GM18498 (cell line): ENCODE results near the gene ZBTB38.
A peak's percentile ranks its signal among the peaks of the same experiment; 100 is the strongest.

Experiments used
- ATAC-seq: cut with Tn5 transposase; IDR thresholded peaks from one replicate; pipeline ENCODE4 v1.9.1; 2021; ENCODE audit warnings: mild to moderate bottlenecking, moderate library complexity; ENCODE audit not compliant: unreplicated experiment

Gene ZBTB38

DNA sequence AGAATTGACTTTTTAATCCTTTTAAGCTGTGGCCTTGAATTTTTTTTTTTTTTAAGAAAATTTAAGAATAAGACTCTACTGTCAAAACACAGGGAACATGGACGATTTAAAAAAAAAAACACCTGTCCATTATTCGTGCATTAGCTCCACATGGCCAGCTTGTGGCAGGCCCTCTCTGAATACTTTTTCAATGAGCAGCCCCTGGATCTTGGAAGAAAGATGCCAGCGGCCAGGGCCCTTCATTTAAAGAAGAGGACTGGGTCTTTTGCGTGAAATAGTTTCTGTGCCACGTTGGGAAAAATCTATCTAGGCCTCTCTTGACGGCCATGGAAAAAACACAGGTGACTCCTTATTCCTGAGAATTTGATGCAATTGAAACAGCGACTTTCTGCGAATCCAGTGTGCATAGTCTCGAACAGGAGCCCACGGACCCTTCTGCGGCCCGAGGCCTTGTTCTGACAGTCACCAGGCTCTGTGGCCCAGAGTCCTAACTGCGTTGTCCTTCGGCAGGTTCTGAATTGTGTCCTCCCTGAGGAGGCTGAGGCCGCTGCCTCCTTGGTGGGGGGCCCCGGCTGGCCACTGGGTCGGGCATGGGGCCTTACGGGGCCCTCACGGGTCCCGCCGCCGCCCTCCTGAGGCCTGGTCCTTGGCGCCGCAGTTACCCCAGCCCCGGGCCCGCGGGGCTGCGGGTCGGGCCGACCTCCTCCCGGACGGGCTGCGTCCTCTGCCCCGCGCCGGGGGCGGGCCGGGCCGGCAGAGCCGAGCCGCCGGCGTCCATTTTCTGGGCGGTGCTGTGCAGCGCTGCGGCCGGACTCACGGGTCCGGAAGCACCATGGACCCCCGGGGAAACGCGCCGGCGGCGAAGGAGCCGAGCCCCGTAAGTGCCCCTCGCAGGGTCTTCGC, 33.5 kb downstream of the ZBTB38 start:
- peak; percentile 73 for ATAC-seq

DNA sequence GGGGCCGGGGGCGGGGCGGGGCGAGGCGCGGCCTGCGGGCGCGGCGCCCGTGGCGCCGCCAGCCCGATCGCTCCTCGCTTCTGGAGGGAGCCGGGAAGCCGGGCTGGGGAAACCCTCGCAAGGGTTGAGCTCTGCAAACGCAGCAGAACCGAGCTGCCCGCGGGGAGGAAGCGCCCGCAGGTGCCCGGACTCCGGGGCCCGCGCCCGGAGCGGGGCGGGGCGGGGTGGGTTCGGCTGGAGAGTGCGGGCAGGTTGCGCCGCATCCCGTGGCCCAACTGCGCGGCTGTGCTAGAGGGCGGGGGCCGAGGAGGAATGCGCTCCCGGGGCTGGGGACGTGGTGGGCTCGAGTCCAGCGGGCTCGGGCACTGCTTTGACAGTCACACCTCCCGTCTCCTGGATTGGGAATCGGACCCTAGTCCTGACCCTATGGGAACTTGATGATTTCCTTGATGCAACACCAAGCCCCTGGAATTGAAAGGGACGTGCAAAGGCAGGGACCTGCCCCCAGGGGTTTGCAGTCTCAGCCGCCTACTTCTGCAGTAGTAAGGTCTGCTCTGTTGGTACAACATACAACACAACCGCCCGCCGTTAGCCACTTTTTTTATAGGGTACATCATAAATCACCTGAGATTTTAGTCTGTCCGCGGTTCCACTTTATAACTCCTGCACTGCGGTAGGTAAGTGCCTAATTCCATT, 34.3 kb downstream of the ZBTB38 start:
- ATAC-seq, result peak; percentile 55

DNA sequence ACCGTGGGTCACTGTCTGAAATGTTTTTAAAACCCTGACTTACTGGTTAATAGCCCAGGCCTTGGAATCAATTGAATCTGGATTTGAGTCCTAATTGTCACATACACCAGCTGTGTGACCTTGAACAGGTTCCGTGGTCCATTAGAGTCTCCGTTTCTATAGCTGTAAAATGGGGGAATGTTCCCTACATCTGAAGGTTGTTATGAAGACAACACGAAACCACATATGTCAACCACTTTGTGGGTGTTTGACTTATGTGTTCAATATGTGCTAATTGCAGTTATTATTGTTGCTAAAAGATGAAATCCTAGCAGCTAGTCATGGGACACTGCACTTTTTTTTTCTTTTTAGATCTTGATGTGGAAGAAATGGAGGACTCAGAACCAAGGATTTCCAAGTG, 35.3 kb downstream of the ZBTB38 start:
- no peak for ATAC-seq

DNA sequence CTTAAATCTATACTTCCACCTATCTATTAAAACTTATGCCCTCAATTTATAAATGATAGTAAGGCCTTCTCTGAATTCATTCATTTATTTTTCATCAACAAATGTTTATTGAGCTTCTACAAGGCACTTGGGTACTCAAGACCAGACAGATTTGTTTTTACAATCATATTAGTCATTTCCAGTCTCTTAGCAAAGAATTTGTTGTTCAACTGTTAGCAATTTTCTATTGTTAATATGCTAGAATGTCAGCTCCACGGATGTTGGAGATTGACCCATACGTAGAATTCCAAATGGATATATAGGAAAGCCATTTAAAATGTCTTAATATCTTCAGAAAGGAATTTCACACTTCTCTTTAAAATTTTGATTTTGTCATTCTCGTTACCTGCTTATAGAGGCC, 36.7 kb downstream of the ZBTB38 start:
- ATAC-seq, result no peak

GRCh38 chr3:141405591-141405990, 37.3 kb downstream of the ZBTB38 start:
- ATAC-seq, result no peak

DNA sequence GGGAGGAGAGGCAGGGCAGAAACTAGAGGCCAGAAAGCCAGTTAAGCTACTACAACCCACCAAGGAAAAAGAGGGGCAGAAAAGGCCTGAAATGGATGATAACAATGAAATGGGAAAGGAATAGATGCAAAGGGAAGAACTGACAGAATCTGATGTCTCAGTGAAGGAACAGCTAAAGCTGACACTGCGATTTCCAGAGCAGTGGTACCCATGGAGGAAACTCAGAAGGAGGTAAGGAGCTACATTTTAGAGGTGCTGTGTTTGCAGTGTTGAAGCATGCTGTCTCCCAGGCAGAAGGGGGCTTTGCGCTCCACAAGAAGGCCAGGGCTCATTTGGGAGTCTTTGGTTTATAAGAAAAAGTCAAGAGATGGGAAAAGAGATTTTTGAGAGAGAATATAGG, 38.0 kb downstream of the ZBTB38 start:
- ATAC-seq, result no peak

- ATAC-seq, result no peak
Measured at GRCh38 chr3:141407047-141407446, 38.7 kb downstream of the ZBTB38 start.

GRCh38 chr3:141407825-141408224, 39.5 kb downstream of the ZBTB38 start:
- ATAC-seq, result no peak

DNA sequence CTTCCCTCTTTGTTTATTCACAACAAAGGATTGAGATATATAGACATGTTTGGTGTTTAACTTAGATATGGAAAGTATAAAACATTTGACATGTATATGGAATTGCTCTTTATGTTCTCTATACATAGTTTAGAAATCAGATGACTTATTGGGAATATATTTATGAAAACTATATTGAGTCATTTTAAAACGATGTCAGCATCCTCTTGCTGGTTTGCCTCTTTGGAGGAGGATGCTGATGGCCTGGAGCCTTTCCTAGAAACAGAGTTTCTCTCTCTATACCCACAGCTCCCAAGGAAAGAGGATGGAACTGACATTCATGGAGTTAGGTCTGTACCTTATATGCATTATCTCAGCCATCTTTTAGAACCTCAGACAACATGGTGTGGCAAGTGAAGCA, 40.3 kb downstream of the ZBTB38 start:
- ATAC-seq, result no peak

- no peak for ATAC-seq
Measured at GRCh38 chr3:141409940-141410241, 41.6 kb downstream of the ZBTB38 start.

- no peak for ATAC-seq
Measured at GRCh38 chr3:141410408-141410807, 42.1 kb downstream of the ZBTB38 start.

DNA sequence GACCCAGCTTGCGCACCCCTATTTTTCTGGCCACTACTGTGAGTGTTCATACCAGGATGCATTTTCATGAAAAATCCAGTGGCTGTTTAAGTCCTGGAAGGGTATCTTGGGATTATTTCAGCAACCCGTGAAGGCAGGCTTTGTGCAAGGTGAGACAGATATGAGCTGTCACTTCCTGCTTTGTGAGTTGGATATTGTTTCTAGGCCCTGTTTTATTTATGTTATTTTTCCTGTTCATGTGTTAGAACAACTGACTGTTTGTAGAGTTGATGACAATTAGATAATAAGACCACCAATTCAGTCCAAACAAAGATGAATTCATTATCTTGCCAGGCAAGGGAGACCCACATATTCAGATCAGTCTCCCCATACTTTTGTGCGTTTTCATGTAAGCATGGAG, 42.5 kb downstream of the ZBTB38 start:
- no peak for ATAC-seq

DNA sequence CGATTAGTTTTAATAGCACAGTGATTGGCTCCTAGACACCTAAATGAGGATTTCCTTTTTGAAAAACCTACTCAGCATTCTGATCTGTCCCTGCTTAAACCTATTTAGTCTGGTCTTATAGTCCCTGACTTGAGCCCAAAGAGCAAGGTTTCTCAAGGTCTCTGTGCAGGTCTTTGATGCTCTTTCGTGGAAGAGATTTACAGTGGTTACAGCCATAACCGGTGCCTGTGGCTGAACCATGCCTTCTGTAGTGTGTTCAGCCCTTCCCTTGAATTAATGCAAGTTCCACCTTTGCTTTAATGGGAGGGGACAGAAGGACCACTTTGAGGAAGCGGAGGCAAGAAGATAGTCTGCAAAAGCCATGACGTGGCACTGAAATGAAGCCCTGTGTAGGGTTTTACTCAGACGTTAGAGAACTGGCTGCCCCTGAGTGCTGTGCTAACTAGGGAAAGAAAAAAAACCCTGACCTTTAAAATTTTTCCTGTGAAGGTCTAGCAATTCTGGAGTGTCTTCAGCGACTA, 43.0 kb downstream of the ZBTB38 start:
- ATAC-seq, result peak; percentile 41

- peak; percentile 45 for ATAC-seq
Measured at GRCh38 chr3:141412087-141412935, 44.0 kb downstream of the ZBTB38 start.

DNA sequence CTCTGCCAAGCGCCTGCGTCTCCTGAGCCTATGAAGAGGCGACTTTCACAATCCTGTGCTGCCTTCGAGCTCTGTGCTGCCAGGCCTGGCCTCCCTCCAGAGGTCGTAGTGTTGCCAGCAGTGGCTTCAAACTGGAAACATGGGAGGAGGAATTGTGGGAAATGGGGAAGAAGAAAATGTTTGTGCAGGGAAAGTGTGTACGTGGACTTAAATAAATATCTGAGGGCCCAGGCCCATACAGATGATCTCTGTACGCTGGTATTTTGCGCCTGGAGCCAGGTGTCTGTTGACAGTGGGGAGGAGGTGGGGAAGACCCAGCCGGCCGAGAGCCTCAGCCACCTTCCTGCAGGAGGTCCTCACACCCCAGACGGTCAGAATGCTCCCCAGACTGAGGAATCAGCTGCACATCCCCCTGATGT, 44.6 kb downstream of the ZBTB38 start:
- no peak for ATAC-seq

DNA sequence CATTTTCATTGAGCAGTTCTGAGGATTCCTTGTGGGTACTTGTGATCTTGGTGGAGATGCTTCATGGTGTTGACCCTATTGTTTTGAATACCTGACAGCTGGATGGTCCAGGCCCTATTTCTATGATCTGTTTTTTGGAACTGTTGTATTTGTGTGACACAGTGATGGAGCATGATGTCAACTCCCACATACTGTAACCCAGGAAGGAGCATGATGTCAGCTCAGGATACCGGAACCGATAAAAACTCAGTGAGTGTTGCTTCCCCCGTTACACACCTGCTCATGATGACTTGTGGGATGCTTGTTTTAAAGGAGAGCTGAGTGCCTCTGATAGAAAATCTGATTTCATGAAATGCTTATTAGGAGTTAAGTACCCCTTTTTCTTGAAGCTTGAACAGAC, 45.1 kb downstream of the ZBTB38 start:
- ATAC-seq, result no peak

DNA sequence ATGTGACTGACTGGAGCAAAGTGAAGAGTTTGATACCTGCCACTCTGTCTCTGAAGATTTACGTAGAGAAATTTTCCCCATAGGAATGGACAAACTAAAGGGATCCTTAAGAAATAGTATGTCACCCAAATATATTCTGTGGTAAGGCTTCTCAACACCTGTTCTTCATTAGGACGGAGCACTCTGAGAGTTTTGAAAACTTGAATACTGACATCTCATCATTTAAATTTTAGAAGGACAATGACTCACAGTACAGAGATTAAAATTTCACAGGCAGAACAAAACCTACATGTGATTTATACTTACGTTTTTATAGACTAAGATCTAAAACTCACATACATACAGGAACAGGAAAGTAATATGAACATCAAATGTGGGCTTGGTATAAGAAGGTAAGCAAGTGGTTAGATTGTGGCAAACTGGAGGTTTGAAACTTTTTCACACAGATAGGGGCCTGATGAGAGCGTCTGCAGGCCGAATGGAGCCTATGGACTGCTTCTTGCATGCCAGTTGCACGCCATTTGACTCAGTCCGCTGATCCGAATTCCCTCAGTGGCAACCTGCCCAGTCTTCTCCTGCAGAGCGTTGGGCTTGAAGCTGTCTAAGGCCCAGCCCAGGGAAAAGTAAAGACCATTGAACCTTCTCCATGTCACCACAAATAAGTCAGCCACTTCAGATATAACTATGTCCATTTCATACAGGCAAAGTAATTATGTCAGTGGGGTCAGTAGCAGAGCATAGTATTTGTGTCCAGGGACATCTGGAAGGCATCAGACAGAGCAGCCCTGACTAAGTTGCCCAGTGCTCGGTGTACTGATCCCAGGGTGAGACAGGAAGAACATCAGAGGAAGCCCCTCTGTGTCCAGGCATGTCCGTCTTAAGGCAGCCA, 45.7 kb downstream of the ZBTB38 start:
- no peak for ATAC-seq

GRCh38 chr3:141414800-141415462, 46.6 kb downstream of the ZBTB38 start:
- ATAC-seq, result no peak

- ATAC-seq, result no peak
Measured at GRCh38 chr3:141415953-141416352, 47.6 kb downstream of the ZBTB38 start.
